Stimulated activated CD4-positive, alpha-beta T cell treated with anti-CD3 and anti-CD28 coated beads, TNF-alpha, amount 100 ng/mL, for 24 hours (primary cell): Measurements from ENCODE around the gene LILRB2.
"Not testable (repeated sequence)": the region's sequence is repeated elsewhere in the genome, so short reads cannot be mapped to it uniquely, and the experiment has no call there.

Experiments used
- DNase-seq, 3 experiments: peaks; one replicate each; pipeline ENCODE4 v3.0.0-alpha.2; 2020; ENCODE audit warnings: low read depth in 3 of 3

LILRB2 gene

DNA sequence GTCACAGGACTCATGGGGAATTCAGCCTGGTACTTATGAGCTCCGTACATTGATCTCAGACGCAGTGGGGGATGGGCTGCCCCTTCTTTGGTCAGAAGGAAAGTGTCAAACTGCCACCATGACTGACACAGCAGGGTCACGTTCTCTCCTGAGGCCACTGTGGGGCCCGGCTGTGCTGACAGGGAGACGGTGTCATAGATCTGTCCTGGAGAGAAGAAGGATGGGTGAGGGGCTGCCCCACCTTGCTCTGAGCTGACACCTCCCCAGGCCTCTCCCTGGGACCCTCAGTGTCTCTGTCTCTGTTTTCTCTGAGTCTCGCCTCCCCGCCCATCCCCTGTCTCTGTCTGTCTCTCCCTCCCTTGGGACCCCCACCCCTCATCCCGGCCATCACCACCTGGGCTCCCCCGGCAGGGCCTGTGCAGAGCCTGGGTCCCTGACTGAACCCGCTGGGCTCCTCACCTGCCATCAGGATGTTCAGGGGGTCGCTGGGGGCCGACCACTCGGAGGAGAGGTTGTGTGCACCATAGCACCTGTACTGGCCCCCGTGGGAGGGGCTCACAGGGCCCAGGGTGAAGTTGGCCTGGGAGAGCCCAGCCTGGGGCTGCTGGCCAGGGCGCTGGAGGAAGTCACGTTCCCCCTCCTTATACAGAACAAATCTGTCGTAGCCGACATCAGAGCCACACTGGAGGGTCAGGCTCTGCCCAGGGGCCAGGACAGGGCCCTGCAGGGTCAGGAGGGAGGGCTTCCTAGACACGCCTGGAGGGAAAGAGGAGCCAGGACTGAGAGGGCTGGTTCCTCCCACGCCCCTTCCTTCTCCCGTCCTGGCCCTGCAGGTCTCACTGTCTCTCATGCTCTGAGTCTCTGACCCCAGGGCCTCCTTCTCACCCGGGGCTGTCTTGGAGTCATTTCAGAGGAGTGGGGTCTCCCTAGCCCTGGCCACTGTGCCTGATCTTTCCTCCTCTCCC, 40.3 kb downstream of the LILRB2 start:
- DNase-seq: not testable (repeated sequence)

- DNase-seq: not testable (repeated sequence)
These were observed 41.2 kb downstream of the LILRB2 start for GRCh38 chr19:54239491-54240371.

GRCh38 chr19:54233941-54234340, 47.0 kb downstream of the LILRB2 start:
- no peak for DNase-seq

DNA sequence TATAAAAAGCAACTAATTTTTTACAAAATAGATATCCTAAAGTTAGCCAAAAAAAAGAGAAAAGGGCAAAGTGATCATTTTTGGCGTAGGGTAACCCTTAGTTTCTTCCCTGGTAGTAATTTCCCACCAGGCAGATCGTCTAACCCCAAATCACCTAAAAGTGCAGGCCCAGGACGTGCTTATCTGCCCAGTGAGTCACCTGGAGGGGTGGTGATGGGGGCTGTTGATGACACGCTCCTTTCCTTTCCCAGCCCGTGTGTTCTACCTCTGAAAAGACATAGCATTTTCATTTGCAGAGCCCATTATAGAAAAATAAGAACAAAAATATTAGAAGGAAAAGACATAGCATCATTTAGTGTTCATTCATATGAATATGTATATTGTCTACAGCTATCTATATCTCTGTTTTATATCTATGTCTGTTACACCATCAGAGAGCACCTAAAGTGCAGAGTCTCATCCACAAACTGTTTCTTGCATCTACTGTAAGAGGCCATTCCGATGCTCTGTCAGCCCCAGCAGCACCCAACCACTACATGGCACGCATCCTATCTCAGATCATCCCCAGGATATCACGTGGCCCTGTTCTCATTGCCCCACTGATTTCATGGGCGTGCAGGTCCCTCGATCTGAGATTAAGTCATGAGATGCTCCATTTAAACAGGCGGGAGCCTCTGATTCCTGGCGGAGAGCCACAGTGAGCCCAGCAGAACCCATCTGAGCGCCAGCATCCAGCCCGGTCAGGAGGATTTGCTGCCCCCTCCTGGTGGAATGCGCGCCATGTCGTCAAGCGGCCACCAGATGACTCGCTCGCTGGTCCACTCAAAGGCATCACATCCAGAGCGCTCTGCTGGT, 49.6 kb downstream of the LILRB2 start:
- peak; percentile 75 to 87 (median 81) for DNase-seq

- no peak for DNase-seq
These were observed 50.9 kb downstream of the LILRB2 start for GRCh38 chr19:54230031-54230430.

DNA sequence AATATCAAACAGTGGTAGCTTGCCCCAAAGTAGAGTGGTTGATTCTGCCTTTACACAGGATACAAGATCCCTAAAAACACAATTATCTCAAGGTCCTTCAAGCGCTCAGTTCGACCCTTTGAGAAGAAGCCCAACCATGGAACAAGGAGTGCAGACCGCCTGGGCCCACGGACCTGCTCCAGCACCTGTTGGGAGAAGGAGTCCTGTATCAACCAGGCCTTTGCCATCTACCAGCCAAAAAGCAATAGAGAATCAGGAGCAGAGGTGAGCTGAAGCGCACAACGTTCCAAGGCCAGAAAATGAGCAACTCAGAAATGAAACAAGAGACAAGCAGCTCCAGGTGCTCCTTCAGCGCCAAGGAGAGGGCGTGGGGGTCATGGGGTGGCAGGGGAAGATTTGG, 51.8 kb downstream of the LILRB2 start:
- no peak for DNase-seq

DNA sequence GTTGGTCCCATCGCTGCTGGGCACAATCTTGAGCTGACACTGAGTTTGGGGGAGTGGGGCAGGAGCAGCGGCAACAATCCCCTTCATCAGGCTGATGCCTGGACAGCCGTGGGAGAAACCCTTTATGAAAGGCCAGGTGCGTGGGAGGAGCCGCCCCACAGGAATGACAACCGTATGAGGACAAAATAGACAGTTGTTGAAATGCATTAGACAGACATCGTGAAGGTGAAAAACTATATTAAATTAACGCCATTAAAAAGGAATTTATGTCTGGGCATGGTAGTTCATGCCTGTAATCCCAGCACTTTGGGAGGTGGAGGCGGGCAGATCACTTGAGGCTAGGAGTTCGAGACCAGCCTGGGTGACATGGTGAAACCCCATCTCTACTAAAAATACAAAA, 56.3 kb downstream of the LILRB2 start:
- DNase-seq: not testable (repeated sequence)

DNA sequence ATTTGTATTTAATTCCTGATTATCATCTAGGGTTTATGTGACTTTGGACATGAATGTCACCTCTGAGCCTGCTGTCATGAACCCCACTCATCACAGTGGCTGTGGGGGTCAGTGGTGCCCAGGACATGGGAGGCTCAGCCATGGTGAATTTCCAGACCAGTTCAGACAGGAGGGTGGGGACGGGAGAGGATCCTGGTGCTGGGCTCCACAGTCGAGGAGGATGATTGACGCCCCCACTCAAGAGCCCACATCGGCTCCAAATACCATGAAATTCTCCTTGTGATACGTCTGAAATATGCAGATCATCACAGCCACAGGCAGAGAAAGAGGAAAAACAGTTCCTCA, 57.0 kb downstream of the LILRB2 start:
- DNase-seq: not testable (repeated sequence)
